HUES48 (cell line): ENCODE results near the gene TFF1.

ENCODE experiments used
- H3K27ac ChIP-seq: one replicate; pipeline ENCODE4 v1.7.0; 2013; ENCODE audit warnings: low read depth, low read length, inconsistent platforms
- H3K27me3 ChIP-seq: 2 replicates; pipeline ENCODE4 v1.6.1; 2013; ENCODE audit warnings: mild to moderate bottlenecking, low read length; ENCODE audit not compliant: control insufficient read depth, insufficient read depth
- H3K36me3 ChIP-seq: 2 replicates; pipeline ENCODE4 v1.6.1; 2013; ENCODE audit warnings: low read length; ENCODE audit not compliant: control insufficient read depth, insufficient read depth
- H3K4me1 ChIP-seq: 2 replicates; pipeline ENCODE4 v1.6.1; 2013; ENCODE audit warnings: mild to moderate bottlenecking, low read length; ENCODE audit not compliant: control insufficient read depth, insufficient read depth
- H3K4me3 ChIP-seq: 2 replicates; pipeline ENCODE4 v1.5.1; 2013; ENCODE audit warnings: mild to moderate bottlenecking, low read depth, low read length
- H3K9ac ChIP-seq: 2 replicates; pipeline ENCODE4 v1.6.1; 2013; ENCODE audit warnings: mild to moderate bottlenecking, low read depth, low read length, moderate library complexity
- H3K9me3 ChIP-seq: 2 replicates; pipeline ENCODE4 v1.6.1; 2013; ENCODE audit warnings: low read length; ENCODE audit not compliant: control insufficient read depth, insufficient read depth

Gene TFF1

DNA sequence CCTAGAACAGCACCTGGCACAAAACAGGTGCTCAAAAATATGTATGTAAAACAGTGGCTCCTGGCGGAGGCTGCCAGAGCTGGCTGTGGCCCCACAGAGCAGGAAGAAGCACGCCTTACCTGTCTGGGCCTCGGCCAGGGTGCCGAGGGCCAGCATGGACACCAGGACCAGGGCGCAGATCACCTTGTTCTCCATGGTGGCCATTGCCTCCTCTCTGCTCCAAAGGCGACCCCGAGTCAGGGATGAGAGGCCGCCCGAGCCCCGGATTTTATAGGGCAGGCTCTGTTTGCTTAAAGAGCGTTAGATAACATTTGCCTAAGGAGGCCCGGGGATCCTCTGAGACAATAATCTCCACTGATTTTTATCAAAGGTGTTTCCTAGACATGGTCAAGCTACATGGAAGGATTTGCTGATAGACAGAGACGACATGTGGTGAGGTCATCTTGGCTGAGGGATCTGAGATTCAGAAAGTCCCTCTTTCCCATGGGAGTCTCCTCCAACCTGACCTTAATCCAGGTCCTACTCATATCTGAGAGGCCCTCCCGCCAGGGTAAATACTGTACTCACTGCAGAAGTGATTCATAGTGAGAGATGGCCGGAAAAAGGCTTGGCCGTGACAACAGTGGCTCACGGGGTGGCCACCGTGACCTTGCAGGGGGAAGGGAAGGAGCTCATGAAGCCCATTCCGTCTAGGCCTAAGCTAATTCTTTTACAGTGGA is at the start of gene TFF1:
Gene TFF1 (minus strand): TSS at position 244 of the 719 bp plus-strand sequence. CDS start 40 bp downstream, at position 204.
- Histone ChIP-seq H3K9me3 (no peaks in the 10 kb centered on the region), H3K4me1 (no peaks in the 10 kb centered on the region), H3K4me3 (no peak within 1 kb of the TSS), H3K9ac (no peak within 1 kb of the TSS), H3K27ac (no peak within 1 kb of the TSS), H3K27me3 (no peaks in the 10 kb centered on the region), H3K36me3 (no peaks in the 10 kb centered on the region)

DNA sequence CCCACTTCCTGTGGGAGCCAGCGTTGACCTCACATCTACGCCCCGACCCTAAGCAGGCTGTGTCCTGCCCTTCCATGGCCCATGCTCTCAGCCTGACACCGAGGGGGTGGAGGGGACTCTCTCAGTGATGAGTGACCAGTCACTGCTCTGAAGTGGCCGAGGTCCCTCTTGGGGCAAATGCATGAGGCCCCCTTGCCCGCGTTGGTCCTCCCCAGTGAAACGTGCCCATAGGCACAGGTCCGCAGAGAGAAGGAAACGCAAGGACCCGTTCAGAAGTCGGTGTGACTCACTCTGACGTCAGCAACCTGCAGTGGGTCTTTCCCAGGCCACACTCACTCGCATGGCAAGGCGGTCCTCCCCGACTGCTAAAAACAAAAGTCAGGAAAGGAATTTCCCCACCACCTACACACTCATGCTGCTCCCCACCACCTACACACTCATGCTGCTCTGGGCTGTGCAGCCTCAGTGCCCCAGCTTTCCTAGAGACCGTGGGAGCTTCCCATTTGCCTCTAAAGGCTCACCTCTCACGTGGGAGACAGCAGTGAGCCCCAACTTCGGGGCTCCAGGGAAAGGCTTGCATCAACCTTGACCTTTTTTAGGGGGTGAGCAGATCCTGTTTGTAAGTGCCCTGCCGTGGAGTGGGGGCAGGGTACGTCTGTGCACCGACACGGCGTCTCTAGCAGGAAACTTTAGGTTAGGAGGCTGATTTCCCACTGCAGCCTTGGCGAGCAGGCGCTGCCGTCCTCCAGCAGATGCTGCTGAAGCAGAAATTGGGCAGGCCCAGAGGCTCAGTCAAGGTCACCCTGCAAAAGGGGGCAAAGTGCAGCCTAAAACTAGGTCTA is 48.8 kb upstream of the TFF1 start:
- no peak overlapping the region for H3K9ac ChIP-seq
- H3K9me3 ChIP-seq, result no peaks in the 10 kb centered on the region
- peak overlapping the region; percentile 55 for H3K27ac ChIP-seq
- no peak overlapping the region for H3K4me3 ChIP-seq
- no peaks in the 10 kb centered on the region for H3K36me3 ChIP-seq
- peaks cover 3% of the 10 kb centered on the region; the same call in 1 of the 2 replicates for H3K4me1 ChIP-seq
- no peaks in the 10 kb centered on the region for H3K27me3 ChIP-seq

DNA sequence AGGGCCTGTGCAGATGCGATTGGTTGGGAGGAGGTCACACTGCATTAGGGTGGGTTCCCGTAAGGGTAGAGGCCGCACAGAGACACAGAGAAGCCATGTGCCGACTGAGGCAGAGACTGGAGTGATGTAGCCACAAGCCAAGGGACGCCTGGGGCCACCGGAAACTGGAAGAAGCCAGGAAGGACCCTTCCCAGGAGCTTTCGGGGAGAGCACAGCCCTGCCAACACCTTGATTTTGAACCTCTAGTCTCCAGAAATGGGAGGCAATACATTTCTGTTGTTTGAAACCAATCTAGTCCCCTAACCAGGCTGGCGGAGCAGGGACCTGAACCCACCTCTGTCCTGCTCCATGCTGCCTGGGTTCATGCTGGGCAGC is 48.2 kb upstream of the TFF1 start:
- no peak overlapping the region for H3K9ac ChIP-seq
- H3K27me3 ChIP-seq, result no peaks in the 10 kb centered on the region
- no peaks in the 10 kb centered on the region for H3K36me3 ChIP-seq
- no peak overlapping the region for H3K27ac ChIP-seq
- no peaks in the 10 kb centered on the region for H3K9me3 ChIP-seq
- no peak overlapping the region for H3K4me3 ChIP-seq
- H3K4me1 ChIP-seq, result peaks cover 7% of the 10 kb centered on the region; the same call in 1 of the 2 replicates

DNA sequence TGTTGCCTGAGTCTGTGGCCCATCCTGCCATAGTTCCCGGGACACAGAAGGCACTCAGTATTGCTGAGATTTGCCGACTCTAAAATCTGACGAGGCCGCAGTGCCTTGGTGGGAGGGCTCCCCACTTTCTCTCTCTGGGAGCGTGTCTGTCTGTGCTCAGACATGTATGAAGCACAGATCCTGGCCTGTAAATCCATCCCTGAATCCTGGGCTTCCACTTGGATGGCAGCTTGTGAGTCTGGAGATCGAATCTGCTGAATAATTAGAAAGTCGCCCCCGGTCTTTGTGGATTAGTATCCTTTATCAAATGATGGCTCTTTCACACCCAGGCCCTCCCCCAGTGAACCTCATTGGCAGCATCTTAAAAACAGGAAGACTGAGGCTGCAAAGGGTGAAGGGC is 47.7 kb upstream of the TFF1 start:
- no peaks in the 10 kb centered on the region for H3K9me3 ChIP-seq
- H3K36me3 ChIP-seq, result no peaks in the 10 kb centered on the region
- H3K27me3 ChIP-seq, result no peaks in the 10 kb centered on the region
- H3K4me3 ChIP-seq, result no peak overlapping the region
- peaks cover 7% of the 10 kb centered on the region; the same call in 1 of the 2 replicates for H3K4me1 ChIP-seq
- H3K9ac ChIP-seq, result no peak overlapping the region
- H3K27ac ChIP-seq, result no peak overlapping the region

DNA sequence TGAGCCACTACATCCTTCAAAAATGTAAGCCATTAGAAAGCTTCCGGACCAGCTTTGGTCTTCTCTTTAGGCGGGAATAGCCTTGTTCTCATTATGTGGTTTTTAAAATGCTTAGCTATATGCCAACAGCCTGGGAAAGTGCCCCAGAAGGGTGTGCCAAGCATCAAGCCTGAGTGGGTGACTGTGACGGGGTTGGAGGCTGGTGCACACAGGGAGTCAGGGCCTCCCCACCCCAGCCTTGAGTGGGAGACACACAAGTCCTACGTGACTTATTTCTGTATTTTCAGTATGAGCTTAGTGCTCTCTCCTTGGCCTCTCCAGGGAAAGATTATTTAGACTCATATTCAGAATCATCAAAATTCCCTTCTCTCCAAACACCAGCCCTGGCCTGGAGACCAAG is 47.2 kb upstream of the TFF1 start:
- no peak overlapping the region for H3K9ac ChIP-seq
- H3K4me1 ChIP-seq, result peaks cover 7% of the 10 kb centered on the region; the same call in 1 of the 2 replicates
- no peak overlapping the region for H3K4me3 ChIP-seq
- H3K27ac ChIP-seq, result no peak overlapping the region
- no peaks in the 10 kb centered on the region for H3K9me3 ChIP-seq
- H3K36me3 ChIP-seq, result no peaks in the 10 kb centered on the region
- no peaks in the 10 kb centered on the region for H3K27me3 ChIP-seq

DNA sequence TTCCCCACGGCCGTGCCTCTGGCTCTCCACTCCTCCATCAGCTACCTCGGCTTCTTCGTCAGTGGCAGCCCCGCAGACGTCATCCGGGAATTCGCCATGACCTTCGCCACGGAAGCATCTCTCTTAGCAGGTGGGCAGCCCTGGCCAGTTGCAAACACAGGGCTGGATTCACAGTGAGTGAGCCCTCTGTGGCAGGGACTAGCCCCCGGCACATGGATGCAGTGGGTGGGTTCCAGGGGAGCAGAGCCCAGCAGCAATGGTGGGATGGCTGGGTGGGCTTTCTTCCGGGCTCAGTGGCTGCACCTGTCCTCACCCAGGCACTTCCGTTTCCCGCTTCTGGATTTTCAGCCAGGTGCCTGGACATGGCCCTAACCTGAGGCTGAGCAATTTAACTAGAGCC is 46.8 kb upstream of the TFF1 start:
- H3K36me3 ChIP-seq, result no peaks in the 10 kb centered on the region
- no peak overlapping the region for H3K27ac ChIP-seq

DNA sequence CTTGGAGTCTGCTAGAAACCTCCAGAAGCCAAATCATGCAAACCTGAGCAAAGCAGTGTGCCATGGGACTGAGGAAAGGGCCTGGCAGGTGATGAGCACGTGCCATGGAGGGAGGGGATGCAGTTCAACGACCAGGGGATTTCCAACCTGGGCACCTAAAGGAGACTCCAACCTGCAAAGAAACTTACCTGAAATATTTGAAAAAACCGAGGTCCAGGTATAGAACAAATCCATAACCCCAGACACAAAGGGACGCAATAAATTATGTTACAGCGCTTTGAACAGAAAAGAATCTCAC is 46.2 kb upstream of the TFF1 start:
- Histone ChIP-seq H3K27me3 (no peaks in the 10 kb centered on the region), H3K4me3 (no peak overlapping the region), H3K9ac (no peak overlapping the region), H3K9me3 (no peaks in the 10 kb centered on the region), H3K36me3 (no peaks in the 10 kb centered on the region), H3K4me1 (peaks cover 7% of the 10 kb centered on the region; the same call in 1 of the 2 replicates), H3K27ac (no peak overlapping the region)

More for the DNA sequence above, 46.8 kb upstream of the TFF1 start:
- H3K4me3 ChIP-seq, result no peak overlapping the region
- no peaks in the 10 kb centered on the region for H3K9me3 ChIP-seq
- H3K9ac ChIP-seq, result no peak overlapping the region
- no peaks in the 10 kb centered on the region for H3K27me3 ChIP-seq
- peaks cover 7% of the 10 kb centered on the region; the same call in 1 of the 2 replicates for H3K4me1 ChIP-seq

DNA sequence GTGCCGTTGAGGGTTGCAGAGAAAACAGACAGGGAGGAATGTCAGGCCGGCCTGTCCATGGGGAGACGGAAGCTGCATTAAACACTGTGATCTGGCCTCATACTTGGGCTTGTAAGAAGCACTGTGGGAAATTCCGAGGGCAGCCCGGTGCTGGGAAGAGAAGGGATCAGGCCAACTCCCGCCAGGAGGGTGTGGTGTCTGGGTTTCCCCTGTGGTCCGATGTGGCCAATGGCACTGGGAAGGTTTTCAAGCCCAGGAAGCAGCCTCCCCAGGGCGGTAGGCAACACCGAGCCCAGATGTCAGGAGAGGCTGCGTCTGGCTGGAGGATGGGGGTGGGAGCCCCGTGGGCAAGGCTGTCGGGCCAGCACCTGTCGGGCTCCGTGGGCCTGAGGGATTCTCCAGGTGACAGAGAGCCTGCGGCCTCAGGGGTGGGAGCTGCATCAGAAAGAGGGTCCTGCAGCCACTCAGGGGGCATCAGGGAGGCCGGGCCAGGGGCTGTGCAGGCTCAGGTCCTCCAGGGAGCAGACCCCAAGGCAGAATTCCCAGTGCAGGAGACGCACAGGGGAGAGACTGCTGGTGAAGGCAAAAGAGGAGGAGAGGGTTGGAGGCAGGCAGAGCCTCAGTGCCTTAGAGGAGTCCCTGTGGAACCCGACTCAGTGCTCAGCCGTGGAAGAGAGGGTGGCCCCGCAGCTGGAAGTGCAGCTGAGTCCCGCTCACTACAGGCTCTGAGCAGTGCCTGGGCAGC is 45.7 kb upstream of the TFF1 start:
- Histone ChIP-seq H3K9me3 (no peaks in the 10 kb centered on the region), H3K9ac (no peak overlapping the region), H3K27ac (no peak overlapping the region), H3K36me3 (no peaks in the 10 kb centered on the region), H3K4me3 (no peak overlapping the region), H3K4me1 (peaks cover 7% of the 10 kb centered on the region; the same call in 1 of the 2 replicates), H3K27me3 (no peaks in the 10 kb centered on the region)

DNA sequence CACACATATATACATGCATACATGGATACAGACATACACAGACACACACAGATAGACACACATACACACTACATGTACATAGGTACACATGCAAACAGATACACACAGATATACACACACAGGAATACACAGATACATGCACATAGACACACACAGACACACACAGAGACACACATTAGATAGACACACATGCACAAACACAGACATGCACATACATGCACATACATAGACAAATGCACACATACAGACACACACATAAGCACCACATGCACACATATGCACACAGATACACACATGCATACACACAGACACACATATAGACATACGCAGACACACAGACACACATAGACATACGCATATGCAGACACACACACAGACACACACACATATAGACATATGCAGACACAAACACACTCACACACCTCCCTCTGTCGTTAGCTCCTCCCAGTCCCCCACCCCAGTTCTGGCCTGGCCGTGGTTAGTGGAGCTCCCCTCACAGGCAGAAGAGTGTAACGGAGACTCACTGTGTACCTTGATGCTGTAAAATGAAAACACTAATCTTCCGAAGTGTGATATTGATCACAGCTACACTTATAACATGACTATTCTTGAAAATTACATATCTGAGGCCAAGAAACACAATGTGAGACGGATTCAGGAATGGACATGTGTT is 45.0 kb upstream of the TFF1 start:
- no peaks in the 10 kb centered on the region for H3K36me3 ChIP-seq

DNA sequence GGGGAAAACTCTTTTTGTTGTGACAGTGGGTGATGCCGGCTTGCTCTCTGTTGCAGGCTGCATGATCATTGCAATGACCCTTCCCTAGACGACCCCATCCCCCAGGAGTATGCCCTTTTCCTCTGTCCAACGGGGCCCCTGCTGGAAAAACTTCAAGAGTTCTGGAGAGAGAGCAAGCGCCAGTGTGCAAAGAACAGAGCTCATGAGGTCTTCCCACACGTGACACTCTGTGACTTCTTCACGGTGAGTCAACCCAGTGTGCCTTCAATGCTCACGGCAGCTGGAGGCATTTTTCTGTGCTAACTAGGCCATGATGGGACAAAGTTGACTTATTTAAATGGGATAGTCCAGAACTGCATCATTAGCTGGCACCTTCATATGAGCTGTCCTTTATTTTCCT is 43.0 kb upstream of the TFF1 start:
- Histone ChIP-seq H3K9me3 (no peaks in the 10 kb centered on the region), H3K4me1 (0 out of 2 replicates have a peak, but pooled peaks cover 4% of the 10 kb centered on the region), H3K4me3 (no peak overlapping the region), H3K27ac (no peak overlapping the region), H3K36me3 (no peaks in the 10 kb centered on the region), H3K9ac (no peak overlapping the region), H3K27me3 (no peaks in the 10 kb centered on the region)

More for the DNA sequence above, 45.0 kb upstream of the TFF1 start:
- Histone ChIP-seq H3K27ac (no peak overlapping the region), H3K9me3 (no peaks in the 10 kb centered on the region), H3K4me1 (peaks cover 7% of the 10 kb centered on the region; the same call in 1 of the 2 replicates), H3K27me3 (no peaks in the 10 kb centered on the region), H3K4me3 (no peak overlapping the region), H3K9ac (no peak overlapping the region)
